Endodermal cell (in vitro differentiated cells): Measurements from ENCODE around the gene P2RX6. TPM values are rescaled to one million over a fixed set of nuclear protein-coding genes. Genes with fewer than 3 reads are reported as not detected.
A peak's percentile ranks its signal among the peaks of the same experiment; 100 is the strongest.
"Not testable (repeated sequence)": the region's sequence is repeated elsewhere in the genome, so short reads cannot be mapped to it uniquely, and the experiment has no call there.

Experiments
- DNase-seq: peaks from one replicate; pipeline ENCODE4 v3.0.0-alpha.2; 2017
- H3K27ac ChIP-seq: 2 replicates; pipeline ENCODE4 v1.5.1; 2013; ENCODE audit warnings: mild to moderate bottlenecking, low read depth, low read length, moderate library complexity
- H3K27me3 ChIP-seq: 2 replicates; pipeline ENCODE4 v1.6.1; 2013; ENCODE audit warnings: mild to moderate bottlenecking, low read length, moderate library complexity; ENCODE audit not compliant: insufficient read depth, control insufficient read depth, poor library complexity, severe bottlenecking
- H3K36me3 ChIP-seq: 2 replicates; pipeline ENCODE4 v1.7.0; 2013; ENCODE audit warnings: mild to moderate bottlenecking, low read length, moderate library complexity; ENCODE audit not compliant: control insufficient read depth, insufficient read depth
- H3K4me1 ChIP-seq: one replicate; pipeline ENCODE4 v1.7.0; 2013; ENCODE audit warnings: low read length; ENCODE audit not compliant: control insufficient read depth, insufficient read depth
- H3K4me3 ChIP-seq: 2 replicates; pipeline ENCODE4 v1.5.1; 2013; ENCODE audit warnings: mild to moderate bottlenecking, low read length, moderate library complexity
- H3K9ac ChIP-seq: 2 replicates; pipeline ENCODE4 v1.6.1; 2013; ENCODE audit warnings: mild to moderate bottlenecking, low read length, moderate library complexity; ENCODE audit not compliant: poor library complexity, severe bottlenecking; ENCODE audit errors: extremely low read depth
- H3K9me3 ChIP-seq: 2 replicates; pipeline ENCODE4 v1.6.1; 2013; ENCODE audit warnings: mild to moderate bottlenecking, low read length, moderate library complexity; ENCODE audit not compliant: control insufficient read depth
- H3K27ac Mint-ChIP-seq: 2 replicates; pipeline ENCODE4 v1.8.0; 2020; ENCODE audit warnings: mixed read lengths
- H3K27me3 Mint-ChIP-seq: 2 replicates; pipeline ENCODE4 v1.8.0; 2021; ENCODE audit warnings: mild to moderate bottlenecking, mixed read lengths; ENCODE audit not compliant: insufficient read depth
- H3K36me3 Mint-ChIP-seq: 2 replicates; pipeline ENCODE4 v1.8.0; 2020; ENCODE audit warnings: low read depth, mixed read lengths
- H3K4me1 Mint-ChIP-seq: 2 replicates; pipeline ENCODE4 v1.8.0; 2020; ENCODE audit warnings: mixed read lengths
- H3K4me3 Mint-ChIP-seq: 2 replicates; pipeline ENCODE4 v1.8.0; 2020; ENCODE audit warnings: mild to moderate bottlenecking, moderate library complexity, mixed read lengths
- H3K9me3 Mint-ChIP-seq: 2 replicates; pipeline ENCODE4 v1.8.0; 2020; ENCODE audit warnings: mild to moderate bottlenecking, mixed read lengths
- CTCF ChIP-seq: fragments of 200-600 bp; sonication (generic); conservative IDR thresholded peaks from 2 replicates; pipeline ENCODE4 v1.5.0; 2021; ENCODE audit warnings: antibody characterized with exemption, mild to moderate bottlenecking
- WGBS, 2 experiments: methylation state at CpG; one replicate each; pipeline versions ENCODE4 v1.1.5 to v1.1.7; 2013; ENCODE audit warnings: missing lambda C conversion rate in 2 of 2, mixed read lengths in 1 of 2; ENCODE audit not compliant: insufficient coverage in 1 of 2, insufficient read length in 1 of 2; 5-methylcytosine and 5-hydroxymethylcytosine counted together
- total RNA-seq, 2 donors: library from RNA; stranded (reverse); fragmentation: NEBNext Ultra II Directional in 1 of 2; extraction: Animal tissue kit (Norgen Biotek cat#: 25700) in 1 of 2; gene quantifications; 2 replicates in 1 of 2; 3 replicates in 1 of 2; pipeline ENCODE4 v1.2.1, GENCODE V29; 2021

Gene P2RX6
- total RNA-seq, 2 donors from 2014 or later: 0.73 to 1.9 TPM

GRCh38 chr22:21068681-21069276 lies 53.8 kb downstream of the P2RX6 start:
- Mint-ChIP-seq H3K27me3 (peaks cover 7% of the 10 kb centered on the region), H3K9me3 (peaks cover 14% of the 10 kb centered on the region), H3K27ac (no peak overlapping the region), H3K36me3 (no peaks in the 10 kb centered on the region), H3K4me3 (no peak overlapping the region), H3K4me1 (peaks cover 12% of the 10 kb centered on the region)
- peak; percentile 61 for TF ChIP-seq CTCF
- no peaks in the 10 kb centered on the region for H3K9me3 ChIP-seq
- H3K4me3 ChIP-seq: no peak overlapping the region
- DNase-seq: peak; percentile 63
- 68 to 81% methylated on average over 2 to 4 of the region's 4 CpGs for WGBS, 2 experiments
- H3K9ac ChIP-seq: no peak overlapping the region
- no peaks in the 10 kb centered on the region for H3K36me3 ChIP-seq
- H3K4me1 ChIP-seq: peaks cover 8% of the 10 kb centered on the region
- H3K27me3 ChIP-seq: no peaks in the 10 kb centered on the region
- H3K27ac ChIP-seq: no peak overlapping the region

GRCh38 chr22:21069375-21069774 lies 54.4 kb downstream of the P2RX6 start:
- H3K9ac ChIP-seq: no peak overlapping the region
- TF ChIP-seq CTCF: no peak
- H3K9me3 ChIP-seq: no peaks in the 10 kb centered on the region
- no peaks in the 10 kb centered on the region for H3K36me3 ChIP-seq
- Mint-ChIP-seq H3K4me1 (peaks cover 12% of the 10 kb centered on the region), H3K4me3 (no peak overlapping the region), H3K9me3 (peaks cover 14% of the 10 kb centered on the region), H3K36me3 (no peaks in the 10 kb centered on the region), H3K27ac (no peak overlapping the region), H3K27me3 (peaks cover 7% of the 10 kb centered on the region)
- DNase-seq: no peak
- 90 to 93% methylated on average over 3 to 4 of the region's 5 CpGs for WGBS, 2 experiments
- H3K27ac ChIP-seq: no peak overlapping the region
- H3K4me1 ChIP-seq: peaks cover 8% of the 10 kb centered on the region
- H3K4me3 ChIP-seq: no peak overlapping the region
- no peaks in the 10 kb centered on the region for H3K27me3 ChIP-seq

GRCh38 chr22:21070690-21071615 lies 56.0 kb downstream of the P2RX6 start:
- no peak for TF ChIP-seq CTCF
- peaks cover 8% of the 10 kb centered on the region for H3K27me3 Mint-ChIP-seq
- H3K36me3 ChIP-seq: no peaks in the 10 kb centered on the region
- WGBS, 2 experiments: 91 to 98% methylated on average over 17 of the region's 17 CpGs
- no peaks in the 10 kb centered on the region for H3K36me3 Mint-ChIP-seq
- H3K9me3 ChIP-seq: no peaks in the 10 kb centered on the region
- peaks cover 14% of the 10 kb centered on the region for H3K9me3 Mint-ChIP-seq
- no peak overlapping the region for H3K4me3 ChIP-seq
- no peak overlapping the region for H3K9ac ChIP-seq
- H3K27ac Mint-ChIP-seq: no peak overlapping the region
- H3K4me1 Mint-ChIP-seq: peaks cover 1% of the 10 kb centered on the region
- no peak overlapping the region for H3K27ac ChIP-seq
- DNase-seq: no peak
- no peaks in the 10 kb centered on the region for H3K27me3 ChIP-seq
- H3K4me3 Mint-ChIP-seq: no peak overlapping the region
- H3K4me1 ChIP-seq: no peaks in the 10 kb centered on the region

GRCh38 chr22:21071796-21072195 lies 56.8 kb downstream of the P2RX6 start:
- H3K27me3 ChIP-seq: not testable (repeated sequence)
- WGBS, 2 experiments: 98% methylated on average over 6 of the region's 8 CpGs; no CpG with 5 or more reads in 1 of the 2 experiments

More at GRCh38 chr22:21071796-21072195, 56.8 kb downstream of the P2RX6 start:
- H3K36me3 Mint-ChIP-seq, H3K9me3 ChIP-seq, H3K4me3 ChIP-seq, H3K36me3 ChIP-seq, H3K27me3 Mint-ChIP-seq, H3K4me1 Mint-ChIP-seq, H3K27ac ChIP-seq, H3K9ac ChIP-seq, H3K27ac Mint-ChIP-seq, H3K4me3 Mint-ChIP-seq, H3K4me1 ChIP-seq, DNase-seq: not testable (repeated sequence)
- peaks cover 14% of the 10 kb centered on the region for H3K9me3 Mint-ChIP-seq
